ENCODE data around the gene C1orf146.

Gene C1orf146

GRCh38 chr1:92217721-92218120 lies at the start of gene C1orf146:
Gene C1orf146 (plus strand): TSS chr1:92217915. CDS start chr1:92231421, 13,506 bp downstream.
- H3K4me1 ChIP-seq (ENCODE audit: control insufficient read depth, insufficient read depth, low read length), result no peaks in the 10 kb centered on the region
- no peak within 1 kb of the TSS for H3K9ac ChIP-seq (ENCODE audit: low read length in 2 of 2)
- no peaks in the 10 kb centered on the region for H3K27me3 ChIP-seq (ENCODE audit: control insufficient read depth in 1 of 2, insufficient read depth in 2 of 2, low read length in 2 of 2)
- H3K4me3 ChIP-seq (ENCODE audit: low read length in 2 of 2), result no peak within 1 kb of the TSS
- no peaks in the 10 kb centered on the region for H3K36me3 ChIP-seq (ENCODE audit: control insufficient read depth in 2 of 2, insufficient read depth in 2 of 2, low read length in 2 of 2)
- no peak within 1 kb of the TSS for H3K27ac ChIP-seq (ENCODE audit: low read length)
- H3K9me3 ChIP-seq (ENCODE audit: control insufficient read depth in 2 of 2, low read length in 2 of 2), result no peaks in the 10 kb centered on the region

- H3K4me3 ChIP-seq (ENCODE audit: low read length in 2 of 2), result no peak overlapping the region
- no peaks in the 10 kb centered on the region for H3K4me1 ChIP-seq (ENCODE audit: control insufficient read depth, insufficient read depth, low read length)
- no peaks in the 10 kb centered on the region for H3K27me3 ChIP-seq (ENCODE audit: control insufficient read depth in 1 of 2, insufficient read depth in 2 of 2, low read length in 2 of 2)
- H3K36me3 ChIP-seq (ENCODE audit: control insufficient read depth in 2 of 2, insufficient read depth in 2 of 2, low read length in 2 of 2), result no peaks in the 10 kb centered on the region
- H3K27ac ChIP-seq (ENCODE audit: low read length), result no peak overlapping the region
- no peak overlapping the region for H3K9ac ChIP-seq (ENCODE audit: low read length in 2 of 2)
- no peaks in the 10 kb centered on the region for H3K9me3 ChIP-seq (ENCODE audit: control insufficient read depth in 2 of 2, low read length in 2 of 2)
Measured at GRCh38 chr1:92168657-92169056, 49.1 kb upstream of the C1orf146 start.

- H3K4me1 ChIP-seq (ENCODE audit: control insufficient read depth, insufficient read depth, low read length), result no peaks in the 10 kb centered on the region
Measured at GRCh38 chr1:92169214-92170005, 48.3 kb upstream of the C1orf146 start.

GRCh38 chr1:92184632-92185031 lies 33.1 kb upstream of the C1orf146 start:
- Histone ChIP-seq H3K27ac (ENCODE audit: low read length) (no peak overlapping the region), H3K4me3 (ENCODE audit: low read length in 2 of 2) (no peak overlapping the region), H3K4me1 (ENCODE audit: control insufficient read depth, insufficient read depth, low read length) (no peaks in the 10 kb centered on the region), H3K36me3 (ENCODE audit: control insufficient read depth in 2 of 2, insufficient read depth in 2 of 2, low read length in 2 of 2) (peaks cover 4 to 14% of the 10 kb centered on the region in 2 donors), H3K9ac (ENCODE audit: low read length in 2 of 2) (no peak overlapping the region), H3K27me3 (ENCODE audit: control insufficient read depth in 1 of 2, insufficient read depth in 2 of 2, low read length in 2 of 2) (no peaks in the 10 kb centered on the region), H3K9me3 (ENCODE audit: control insufficient read depth in 2 of 2, low read length in 2 of 2) (no peaks in the 10 kb centered on the region)

More at GRCh38 chr1:92169214-92170005, 48.3 kb upstream of the C1orf146 start:
- Histone ChIP-seq H3K36me3 (ENCODE audit: control insufficient read depth in 2 of 2, insufficient read depth in 2 of 2, low read length in 2 of 2) (no peaks in the 10 kb centered on the region), H3K9me3 (ENCODE audit: control insufficient read depth in 2 of 2, low read length in 2 of 2) (no peaks in the 10 kb centered on the region), H3K27ac (ENCODE audit: low read length) (no peak overlapping the region), H3K27me3 (ENCODE audit: control insufficient read depth in 1 of 2, insufficient read depth in 2 of 2, low read length in 2 of 2) (no peaks in the 10 kb centered on the region), H3K4me3 (ENCODE audit: low read length in 2 of 2) (no peak overlapping the region), H3K9ac (ENCODE audit: low read length in 2 of 2) (no peak overlapping the region)

- Histone ChIP-seq H3K9me3 (ENCODE audit: control insufficient read depth in 2 of 2, low read length in 2 of 2) (no peaks in the 10 kb centered on the region), H3K4me3 (ENCODE audit: low read length in 2 of 2) (no peak overlapping the region), H3K36me3 (ENCODE audit: control insufficient read depth in 2 of 2, insufficient read depth in 2 of 2, low read length in 2 of 2) (peaks cover 3 to 4% of the 10 kb centered on the region in 2 donors), H3K9ac (ENCODE audit: low read length in 2 of 2) (no peak overlapping the region), H3K27ac (ENCODE audit: low read length) (no peak overlapping the region), H3K27me3 (ENCODE audit: control insufficient read depth in 1 of 2, insufficient read depth in 2 of 2, low read length in 2 of 2) (no peaks in the 10 kb centered on the region), H3K4me1 (ENCODE audit: control insufficient read depth, insufficient read depth, low read length) (no peaks in the 10 kb centered on the region)
Measured at GRCh38 chr1:92186081-92186480, 31.6 kb upstream of the C1orf146 start.

GRCh38 chr1:92188436-92189255 lies 29.1 kb upstream of the C1orf146 start:
- no peaks in the 10 kb centered on the region for H3K4me1 ChIP-seq (ENCODE audit: control insufficient read depth, insufficient read depth, low read length)
- H3K27me3 ChIP-seq (ENCODE audit: control insufficient read depth in 1 of 2, insufficient read depth in 2 of 2, low read length in 2 of 2), result no peaks in the 10 kb centered on the region
- H3K9ac ChIP-seq (ENCODE audit: low read length in 2 of 2), result no peak overlapping the region
- no peak overlapping the region for H3K27ac ChIP-seq (ENCODE audit: low read length)
- no peaks in the 10 kb centered on the region for H3K9me3 ChIP-seq (ENCODE audit: control insufficient read depth in 2 of 2, low read length in 2 of 2)
- peaks cover 0 to 4% of the 10 kb centered on the region in 2 donors for H3K36me3 ChIP-seq (ENCODE audit: control insufficient read depth in 2 of 2, insufficient read depth in 2 of 2, low read length in 2 of 2)
- H3K4me3 ChIP-seq (ENCODE audit: low read length in 2 of 2), result no peak overlapping the region

GRCh38 chr1:92191726-92192125 lies 26.0 kb upstream of the C1orf146 start:
- H3K4me3 ChIP-seq (ENCODE audit: low read length in 2 of 2), result no peak overlapping the region
- no peaks in the 10 kb centered on the region for H3K36me3 ChIP-seq (ENCODE audit: control insufficient read depth in 2 of 2, insufficient read depth in 2 of 2, low read length in 2 of 2)
- H3K4me1 ChIP-seq (ENCODE audit: control insufficient read depth, insufficient read depth, low read length), result no peaks in the 10 kb centered on the region
- no peaks in the 10 kb centered on the region for H3K9me3 ChIP-seq (ENCODE audit: control insufficient read depth in 2 of 2, low read length in 2 of 2)
- H3K27ac ChIP-seq (ENCODE audit: low read length), result no peak overlapping the region
- no peaks in the 10 kb centered on the region for H3K27me3 ChIP-seq (ENCODE audit: control insufficient read depth in 1 of 2, insufficient read depth in 2 of 2, low read length in 2 of 2)
- H3K9ac ChIP-seq (ENCODE audit: low read length in 2 of 2), result no peak overlapping the region

- Histone ChIP-seq H3K4me3 (ENCODE audit: low read length in 2 of 2) (no peak overlapping the region), H3K27ac (ENCODE audit: low read length) (no peak overlapping the region), H3K9ac (ENCODE audit: low read length in 2 of 2) (no peak overlapping the region), H3K9me3 (ENCODE audit: control insufficient read depth in 2 of 2, low read length in 2 of 2) (no peaks in the 10 kb centered on the region), H3K27me3 (ENCODE audit: control insufficient read depth in 1 of 2, insufficient read depth in 2 of 2, low read length in 2 of 2) (no peaks in the 10 kb centered on the region), H3K4me1 (ENCODE audit: control insufficient read depth, insufficient read depth, low read length) (no peaks in the 10 kb centered on the region), H3K36me3 (ENCODE audit: control insufficient read depth in 2 of 2, insufficient read depth in 2 of 2, low read length in 2 of 2) (no peaks in the 10 kb centered on the region)
Measured at GRCh38 chr1:92192246-92192645, 25.5 kb upstream of the C1orf146 start.

- no peaks in the 10 kb centered on the region for H3K36me3 ChIP-seq (ENCODE audit: control insufficient read depth in 2 of 2, insufficient read depth in 2 of 2, low read length in 2 of 2)
- H3K4me1 ChIP-seq (ENCODE audit: control insufficient read depth, insufficient read depth, low read length), result no peaks in the 10 kb centered on the region
- no peaks in the 10 kb centered on the region for H3K27me3 ChIP-seq (ENCODE audit: control insufficient read depth in 1 of 2, insufficient read depth in 2 of 2, low read length in 2 of 2)
- H3K9me3 ChIP-seq (ENCODE audit: control insufficient read depth in 2 of 2, low read length in 2 of 2), result no peaks in the 10 kb centered on the region
- no peak overlapping the region for H3K4me3 ChIP-seq (ENCODE audit: low read length in 2 of 2)
- no peak overlapping the region for H3K9ac ChIP-seq (ENCODE audit: low read length in 2 of 2)
- no peak overlapping the region for H3K27ac ChIP-seq (ENCODE audit: low read length)
Measured at GRCh38 chr1:92194511-92194910, 23.2 kb upstream of the C1orf146 start.

- H3K4me1 ChIP-seq (ENCODE audit: control insufficient read depth, insufficient read depth, low read length), result no peaks in the 10 kb centered on the region
- H3K27ac ChIP-seq (ENCODE audit: low read length), result no peak overlapping the region
- H3K27me3 ChIP-seq (ENCODE audit: control insufficient read depth in 1 of 2, insufficient read depth in 2 of 2, low read length in 2 of 2), result no peaks in the 10 kb centered on the region
- no peak overlapping the region for H3K4me3 ChIP-seq (ENCODE audit: low read length in 2 of 2)
- no peak overlapping the region for H3K9ac ChIP-seq (ENCODE audit: low read length in 2 of 2)
- H3K36me3 ChIP-seq (ENCODE audit: control insufficient read depth in 2 of 2, insufficient read depth in 2 of 2, low read length in 2 of 2), result no peaks in the 10 kb centered on the region
- no peaks in the 10 kb centered on the region for H3K9me3 ChIP-seq (ENCODE audit: control insufficient read depth in 2 of 2, low read length in 2 of 2)
Measured at GRCh38 chr1:92201973-92202372, 15.7 kb upstream of the C1orf146 start.

GRCh38 chr1:92203105-92203504 lies 14.6 kb upstream of the C1orf146 start:
- H3K27ac ChIP-seq (ENCODE audit: low read length), result no peak overlapping the region
- no peaks in the 10 kb centered on the region for H3K27me3 ChIP-seq (ENCODE audit: control insufficient read depth in 1 of 2, insufficient read depth in 2 of 2, low read length in 2 of 2)
- no peaks in the 10 kb centered on the region for H3K9me3 ChIP-seq (ENCODE audit: control insufficient read depth in 2 of 2, low read length in 2 of 2)
- no peak overlapping the region for H3K9ac ChIP-seq (ENCODE audit: low read length in 2 of 2)
- H3K4me1 ChIP-seq (ENCODE audit: control insufficient read depth, insufficient read depth, low read length), result no peaks in the 10 kb centered on the region
- H3K36me3 ChIP-seq (ENCODE audit: control insufficient read depth in 2 of 2, insufficient read depth in 2 of 2, low read length in 2 of 2), result no peaks in the 10 kb centered on the region
- H3K4me3 ChIP-seq (ENCODE audit: low read length in 2 of 2), result no peak overlapping the region
